Measurements from ENCODE around the gene COL2A1.

Gene COL2A1

DNA sequence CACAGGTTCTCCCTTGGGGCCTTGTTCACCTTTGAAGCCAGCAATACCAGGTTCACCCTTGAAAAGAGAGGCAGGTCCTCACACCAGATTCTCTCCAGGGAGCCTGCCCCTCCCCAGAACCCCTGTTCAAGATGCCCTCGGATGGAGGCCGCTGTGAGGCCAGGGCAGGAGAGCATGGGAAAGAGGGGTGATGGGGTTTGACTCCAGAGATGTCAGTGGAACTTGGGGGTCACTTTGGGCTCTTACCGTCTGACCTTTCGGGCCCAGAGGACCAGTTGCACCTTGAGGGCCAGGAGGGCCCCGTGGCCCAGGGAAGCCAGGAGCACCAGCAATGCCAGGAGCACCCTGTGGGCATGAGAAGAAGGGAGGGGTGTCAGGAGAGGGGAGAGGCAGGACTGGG is 17.4 kb downstream of the COL2A1 start:
- DNase-seq (ENCODE audit: low read depth, low spot score), result no peak
- no peak overlapping the region for H3K27ac ChIP-seq
- H3K4me3 ChIP-seq, result no peak overlapping the region
- no peaks in the 10 kb centered on the region for H3K36me3 ChIP-seq (ENCODE audit: insufficient read depth, low read length)
- TF ChIP-seq POLR2AphosphoS5 (IDR thresholded peaks at IDR 0.05; ENCODE audit: borderline replicate concordance, low read depth, low read length) (no peak), EZH2 (IDR thresholded peaks at IDR 0.05) (no peak), FOXP2 (optimal IDR thresholded peaks at IDR 0.05; ENCODE audit: control extremely low read depth, extremely low read length, insufficient read depth) (no peak)
- no peaks in the 10 kb centered on the region for H3K9me3 ChIP-seq (ENCODE audit: low read depth, low read length)
- no peak overlapping the region for H3K9ac ChIP-seq (ENCODE audit: insufficient read length)

DNA sequence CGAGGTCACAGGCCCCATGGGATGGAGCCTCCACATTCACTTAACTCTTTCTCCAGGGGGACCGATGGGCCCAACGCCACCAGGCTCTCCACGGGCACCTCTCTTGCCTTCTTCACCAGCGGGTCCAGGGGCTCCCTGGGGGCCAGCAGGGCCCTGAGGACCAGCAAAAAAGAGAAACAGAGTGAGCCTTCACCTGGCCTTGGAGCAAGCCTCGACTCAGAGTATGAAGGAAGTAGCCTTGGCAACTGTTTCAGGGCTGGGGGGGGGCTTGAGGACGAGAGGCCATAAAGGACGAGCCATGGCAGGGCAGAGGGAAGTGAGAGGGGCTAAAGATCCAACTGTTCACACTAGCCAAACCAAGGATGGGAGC is 18.0 kb downstream of the COL2A1 start:
- no peaks in the 10 kb centered on the region for H3K9me3 ChIP-seq (ENCODE audit: low read depth, low read length)
- no peak for DNase-seq (ENCODE audit: low read depth, low spot score)
- no peak overlapping the region for H3K27ac ChIP-seq
- H3K36me3 ChIP-seq (ENCODE audit: insufficient read depth, low read length), result no peaks in the 10 kb centered on the region
- H3K9ac ChIP-seq (ENCODE audit: insufficient read length), result no peak overlapping the region
- no peak overlapping the region for H3K4me3 ChIP-seq
- TF ChIP-seq EZH2 (IDR thresholded peaks at IDR 0.05) (no peak), FOXP2 (optimal IDR thresholded peaks at IDR 0.05; ENCODE audit: control extremely low read depth, extremely low read length, insufficient read depth) (no peak), POLR2AphosphoS5 (IDR thresholded peaks at IDR 0.05; ENCODE audit: borderline replicate concordance, low read depth, low read length) (no peak)

DNA sequence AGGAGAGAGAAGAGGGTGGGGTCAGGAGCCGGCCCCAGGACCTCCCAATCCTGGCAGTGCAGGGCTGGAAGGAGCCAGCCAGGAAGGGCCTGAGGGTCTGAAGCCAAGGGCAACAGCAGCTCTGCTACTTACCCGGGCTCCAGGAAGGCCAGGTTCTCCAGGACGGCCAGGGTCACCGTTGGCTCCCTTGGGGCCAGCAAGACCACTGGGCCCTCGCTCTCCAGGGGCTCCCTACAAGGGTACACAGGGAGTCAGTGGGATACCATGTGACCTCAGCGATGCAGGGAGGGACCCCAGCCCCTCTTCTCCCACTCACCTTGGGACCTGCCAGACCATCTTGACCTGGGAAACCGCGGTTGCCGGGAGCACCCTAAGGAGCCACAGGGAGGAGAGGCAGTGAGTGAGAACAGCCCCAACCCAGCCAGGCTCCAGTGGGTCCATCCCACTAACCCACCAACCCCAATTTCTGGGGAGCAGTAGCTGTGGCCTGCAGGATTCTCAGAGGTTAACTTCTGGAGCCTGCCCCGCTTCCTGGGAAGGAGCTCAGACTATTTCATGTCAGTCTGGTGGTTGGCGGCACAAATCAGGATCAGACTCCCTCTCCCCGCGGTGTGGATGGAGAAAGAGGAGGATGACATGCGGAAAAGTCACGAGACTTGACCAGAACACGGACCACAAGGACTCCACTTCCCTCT is 18.5 kb downstream of the COL2A1 start:
- no peak overlapping the region for H3K4me3 ChIP-seq
- no peak for TF ChIP-seq FOXP2 (optimal IDR thresholded peaks at IDR 0.05; ENCODE audit: control extremely low read depth, extremely low read length, insufficient read depth)
- H3K9ac ChIP-seq (ENCODE audit: insufficient read length), result no peak overlapping the region
- H3K27ac ChIP-seq, result no peak overlapping the region
- H3K36me3 ChIP-seq (ENCODE audit: insufficient read depth, low read length), result no peaks in the 10 kb centered on the region
- DNase-seq (ENCODE audit: low read depth, low spot score), result no peak
- no peaks in the 10 kb centered on the region for H3K9me3 ChIP-seq (ENCODE audit: low read depth, low read length)

DNA sequence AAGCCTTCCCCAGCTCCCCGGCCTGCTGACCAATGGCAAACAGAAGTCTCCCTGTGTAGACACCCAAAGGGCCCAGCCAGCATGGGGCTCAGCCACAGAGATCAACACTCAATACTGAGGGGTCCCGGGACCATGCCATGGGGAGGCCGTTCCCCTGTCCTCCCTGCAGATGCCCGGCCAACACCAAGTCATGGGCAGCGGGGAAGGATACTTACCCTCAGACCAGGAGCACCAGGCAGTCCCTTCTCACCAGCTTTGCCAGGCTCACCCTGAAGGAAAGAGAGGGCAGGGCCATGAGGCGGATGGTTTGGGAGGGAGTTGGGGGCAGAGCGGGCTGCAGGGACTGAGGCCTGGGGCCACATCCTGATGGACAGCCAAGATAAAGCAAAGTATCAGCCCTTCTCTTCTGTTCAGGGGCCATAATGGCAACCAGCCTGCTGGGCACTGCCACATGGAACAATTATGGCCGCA is 19.9 kb downstream of the COL2A1 start:
- Histone ChIP-seq H3K36me3 (ENCODE audit: insufficient read depth, low read length) (no peaks in the 10 kb centered on the region), H3K9ac (ENCODE audit: insufficient read length) (no peak overlapping the region), H3K4me3 (no peak overlapping the region), H3K27ac (no peak overlapping the region), H3K9me3 (ENCODE audit: low read depth, low read length) (no peaks in the 10 kb centered on the region)
- DNase-seq (ENCODE audit: low read depth, low spot score), result no peak
- no peak for TF ChIP-seq FOXP2 (optimal IDR thresholded peaks at IDR 0.05; ENCODE audit: control extremely low read depth, extremely low read length, insufficient read depth)
- TF ChIP-seq EZH2 (IDR thresholded peaks at IDR 0.05), result no peak
- TF ChIP-seq POLR2AphosphoS5 (IDR thresholded peaks at IDR 0.05; ENCODE audit: borderline replicate concordance, low read depth, low read length), result no peak

DNA sequence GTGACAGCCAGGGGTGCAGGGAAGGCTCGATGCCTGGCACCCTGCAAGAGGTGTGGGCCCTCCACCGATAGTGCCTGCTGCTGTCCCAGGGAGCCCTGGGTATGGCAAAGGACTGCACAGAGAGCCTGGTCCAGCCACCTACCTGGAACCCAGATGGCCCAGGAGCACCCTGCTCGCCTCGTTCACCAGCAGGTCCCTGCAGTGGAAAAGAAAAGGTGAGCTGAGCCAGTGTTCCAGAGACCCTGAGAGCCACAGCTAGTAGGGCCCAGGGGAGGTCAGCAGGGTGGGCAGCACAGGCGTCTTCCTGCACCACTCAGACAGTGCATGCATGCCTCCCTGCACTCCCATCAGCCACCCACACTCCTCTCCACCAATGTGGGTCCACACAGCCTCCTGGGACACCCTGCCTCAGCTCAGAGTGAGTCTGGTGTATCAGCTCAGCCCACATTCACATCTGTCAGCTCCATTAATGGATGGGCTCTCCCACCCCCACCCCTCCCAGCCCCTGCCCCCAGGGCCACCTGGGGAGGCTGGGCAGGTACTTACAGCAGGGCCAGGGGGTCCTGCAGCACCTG is 20.6 kb downstream of the COL2A1 start:
- DNase-seq (ENCODE audit: low read depth, low spot score), result no peak
- no peak for TF ChIP-seq FOXP2 (optimal IDR thresholded peaks at IDR 0.05; ENCODE audit: control extremely low read depth, extremely low read length, insufficient read depth)
- no peak for TF ChIP-seq POLR2AphosphoS5 (IDR thresholded peaks at IDR 0.05; ENCODE audit: borderline replicate concordance, low read depth, low read length)

DNA sequence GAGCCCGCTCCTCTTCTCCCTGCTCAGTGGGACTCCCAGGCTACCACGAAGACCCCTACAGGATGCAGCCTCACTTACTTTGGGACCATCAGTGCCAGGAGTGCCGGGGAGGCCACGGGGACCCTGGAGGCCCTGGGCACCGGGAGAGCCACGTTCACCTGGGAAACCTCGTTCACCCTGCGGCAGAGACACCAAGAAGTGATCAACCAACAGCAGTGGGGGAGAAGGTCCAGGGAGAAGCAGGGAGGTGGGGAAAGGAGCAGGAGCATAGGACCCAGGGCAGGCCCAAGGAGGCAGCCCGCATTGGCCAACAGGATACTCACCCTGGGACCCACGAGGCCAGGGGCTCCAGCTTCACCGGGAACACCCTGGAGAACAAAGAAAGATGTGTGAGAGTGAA is 21.5 kb downstream of the COL2A1 start:
- Histone ChIP-seq H3K27ac (no peak overlapping the region), H3K9me3 (ENCODE audit: low read depth, low read length) (no peaks in the 10 kb centered on the region), H3K36me3 (ENCODE audit: insufficient read depth, low read length) (no peaks in the 10 kb centered on the region), H3K4me3 (no peak overlapping the region), H3K9ac (ENCODE audit: insufficient read length) (no peak overlapping the region)
- DNase-seq (ENCODE audit: low read depth, low spot score), result no peak
- no peak for TF ChIP-seq POLR2AphosphoS5 (IDR thresholded peaks at IDR 0.05; ENCODE audit: borderline replicate concordance, low read depth, low read length)
- no peak for TF ChIP-seq FOXP2 (optimal IDR thresholded peaks at IDR 0.05; ENCODE audit: control extremely low read depth, extremely low read length, insufficient read depth)
- no peak for TF ChIP-seq EZH2 (IDR thresholded peaks at IDR 0.05)

More for the DNA sequence above, 20.6 kb downstream of the COL2A1 start:
- Histone ChIP-seq H3K9ac (ENCODE audit: insufficient read length) (no peak overlapping the region), H3K36me3 (ENCODE audit: insufficient read depth, low read length) (no peaks in the 10 kb centered on the region), H3K27ac (no peak overlapping the region), H3K9me3 (ENCODE audit: low read depth, low read length) (no peaks in the 10 kb centered on the region), H3K4me3 (no peak overlapping the region)

DNA sequence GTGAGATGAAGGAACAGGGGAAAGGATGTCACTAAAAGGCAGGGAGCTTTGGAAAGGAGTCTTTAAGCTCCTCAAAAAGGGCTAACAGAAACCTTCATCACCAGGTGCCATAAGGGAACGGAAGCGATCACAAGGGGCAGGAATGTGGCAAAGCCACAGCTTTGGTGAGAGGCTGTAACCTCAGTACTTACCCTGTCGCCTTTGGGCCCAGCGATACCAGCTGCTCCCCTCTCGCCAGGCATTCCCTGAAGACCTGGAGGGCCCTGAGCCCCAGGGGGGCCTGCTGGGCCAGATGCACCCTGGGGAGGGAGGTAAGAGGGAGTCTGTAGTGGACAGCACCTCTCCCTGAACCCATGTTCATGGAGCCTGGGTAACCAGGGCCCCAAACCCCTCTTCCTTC is 22.0 kb downstream of the COL2A1 start:
- TF ChIP-seq EZH2 (IDR thresholded peaks at IDR 0.05), result no peak
- no peak for TF ChIP-seq POLR2AphosphoS5 (IDR thresholded peaks at IDR 0.05; ENCODE audit: borderline replicate concordance, low read depth, low read length)
- TF ChIP-seq FOXP2 (optimal IDR thresholded peaks at IDR 0.05; ENCODE audit: control extremely low read depth, extremely low read length, insufficient read depth), result no peak
- DNase-seq (ENCODE audit: low read depth, low spot score), result no peak
- Histone ChIP-seq H3K4me3 (no peak overlapping the region), H3K9ac (ENCODE audit: insufficient read length) (no peak overlapping the region), H3K27ac (no peak overlapping the region), H3K9me3 (ENCODE audit: low read depth, low read length) (no peaks in the 10 kb centered on the region), H3K36me3 (ENCODE audit: insufficient read depth, low read length) (no peaks in the 10 kb centered on the region)

DNA sequence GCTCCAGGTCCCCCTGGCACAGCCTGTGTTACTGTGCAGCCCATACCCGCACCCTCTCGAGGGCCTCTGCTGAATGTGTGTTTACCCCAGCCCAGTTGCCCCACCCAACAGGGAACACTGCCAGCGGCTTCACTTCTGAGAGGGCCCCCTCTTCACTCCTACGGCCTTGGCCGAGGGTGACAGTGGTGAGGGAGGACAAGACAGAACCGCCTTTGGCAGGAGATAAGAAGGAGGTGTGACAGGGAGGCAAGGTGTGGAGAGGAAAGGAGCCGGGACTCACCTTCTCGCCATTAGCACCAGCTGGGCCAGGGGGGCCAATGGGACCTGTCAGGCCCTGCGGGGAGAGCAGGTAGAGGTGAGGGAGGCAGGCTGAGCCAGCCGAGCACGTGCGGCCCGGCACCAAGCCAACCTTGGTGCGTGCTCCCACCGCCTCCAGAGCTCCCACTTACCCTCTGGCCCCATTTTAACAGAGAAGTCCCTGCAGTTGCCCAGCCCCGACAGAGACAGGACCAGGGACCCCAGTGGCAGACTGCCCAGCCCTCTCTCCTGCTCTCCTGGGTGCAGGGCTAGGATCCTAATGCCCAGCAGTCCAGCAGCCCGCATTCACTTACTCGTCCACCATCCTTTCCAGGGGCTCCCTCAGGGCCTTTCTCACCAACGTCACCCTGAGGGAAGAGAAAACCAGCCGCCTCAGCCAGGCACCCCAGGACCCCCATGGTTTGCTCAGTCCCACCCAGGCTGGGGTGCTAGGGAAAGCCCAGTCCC is 22.6 kb downstream of the COL2A1 start:
- no peaks in the 10 kb centered on the region for H3K36me3 ChIP-seq (ENCODE audit: insufficient read depth, low read length)
- no peak overlapping the region for H3K27ac ChIP-seq
- H3K9me3 ChIP-seq (ENCODE audit: low read depth, low read length), result no peaks in the 10 kb centered on the region
- TF ChIP-seq EZH2 (IDR thresholded peaks at IDR 0.05), result no peak
- TF ChIP-seq FOXP2 (optimal IDR thresholded peaks at IDR 0.05; ENCODE audit: control extremely low read depth, extremely low read length, insufficient read depth), result no peak
- no peak for TF ChIP-seq POLR2AphosphoS5 (IDR thresholded peaks at IDR 0.05; ENCODE audit: borderline replicate concordance, low read depth, low read length)
- DNase-seq (ENCODE audit: low read depth, low spot score), result no peak
- no peak overlapping the region for H3K9ac ChIP-seq (ENCODE audit: insufficient read length)
- H3K4me3 ChIP-seq, result no peak overlapping the region

Data from SK-N-MC (cell line).